ENCODE measurements around the gene GXYLT2.

Gene GXYLT2

DNA sequence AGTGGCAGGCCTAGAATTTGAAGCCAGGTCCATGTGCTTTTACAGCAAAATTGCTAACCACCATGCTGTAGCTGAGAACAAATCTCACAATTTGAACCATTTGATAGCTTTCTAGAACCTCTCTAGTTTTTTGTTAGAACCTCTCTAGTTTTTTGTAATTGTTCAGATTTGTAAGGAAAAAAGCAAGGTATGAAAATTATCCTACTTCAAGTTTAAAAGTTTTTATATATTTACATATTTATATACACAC, 9.8 kb downstream of the GXYLT2 start:
- H3K79me2 ChIP-seq (ENCODE audit: insufficient read depth, low read length): peaks cover 87% of the 10 kb centered on the region
- H3K36me3 ChIP-seq (ENCODE audit: insufficient read depth, low read length): peaks cover 44% of the 10 kb centered on the region
- TF ChIP-seq, protein P1, sequence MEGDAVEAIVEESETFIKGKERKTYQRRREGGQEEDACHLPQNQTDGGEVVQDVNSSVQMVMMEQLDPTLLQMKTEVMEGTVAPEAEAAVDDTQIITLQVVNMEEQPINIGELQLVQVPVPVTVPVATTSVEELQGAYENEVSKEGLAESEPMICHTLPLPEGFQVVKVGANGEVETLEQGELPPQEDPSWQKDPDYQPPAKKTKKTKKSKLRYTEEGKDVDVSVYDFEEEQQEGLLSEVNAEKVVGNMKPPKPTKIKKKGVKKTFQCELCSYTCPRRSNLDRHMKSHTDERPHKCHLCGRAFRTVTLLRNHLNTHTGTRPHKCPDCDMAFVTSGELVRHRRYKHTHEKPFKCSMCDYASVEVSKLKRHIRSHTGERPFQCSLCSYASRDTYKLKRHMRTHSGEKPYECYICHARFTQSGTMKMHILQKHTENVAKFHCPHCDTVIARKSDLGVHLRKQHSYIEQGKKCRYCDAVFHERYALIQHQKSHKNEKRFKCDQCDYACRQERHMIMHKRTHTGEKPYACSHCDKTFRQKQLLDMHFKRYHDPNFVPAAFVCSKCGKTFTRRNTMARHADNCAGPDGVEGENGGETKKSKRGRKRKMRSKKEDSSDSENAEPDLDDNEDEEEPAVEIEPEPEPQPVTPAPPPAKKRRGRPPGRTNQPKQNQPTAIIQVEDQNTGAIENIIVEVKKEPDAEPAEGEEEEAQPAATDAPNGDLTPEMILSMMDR (IDR thresholded peaks at IDR 0.05; ENCODE audit: borderline replicate concordance, extremely low read depth, low read length, poor library complexity, severe bottlenecking): no peak
- TF ChIP-seq EZH2 (IDR thresholded peaks at IDR 0.05; ENCODE audit: borderline replicate concordance, low read depth, low read length, severe bottlenecking): no peak
- H3K4me1 ChIP-seq (ENCODE audit: insufficient read depth, low read length): peaks cover 13% of the 10 kb centered on the region
- H4K20me1 ChIP-seq (ENCODE audit: insufficient read depth, low read length): peaks cover 10% of the 10 kb centered on the region; the same call in 1 of the 2 replicates
- no peak overlapping the region for H3K4me2 ChIP-seq (ENCODE audit: insufficient read depth, low read length)
- ATAC-seq (ENCODE audit: insufficient read depth, low read depth): no peak
- H3K4me3 ChIP-seq (ENCODE audit: low read depth in 1 of 2, low read length in 2 of 2): no peak overlapping the region
- no peaks in the 10 kb centered on the region for H3K9me3 ChIP-seq (ENCODE audit: insufficient read depth, low read length, severe bottlenecking)
- no peak overlapping the region for H3K9ac ChIP-seq (ENCODE audit: low read depth, low read length)
- no peaks in the 10 kb centered on the region for H3K27me3 ChIP-seq (ENCODE audit: insufficient read depth, low read length, poor library complexity)
- DNase-seq: no peak
- H3K27ac ChIP-seq (ENCODE audit: low read length): no peak overlapping the region
- no peak overlapping the region for H2AFZ ChIP-seq (ENCODE audit: low read depth, low read length)

DNA sequence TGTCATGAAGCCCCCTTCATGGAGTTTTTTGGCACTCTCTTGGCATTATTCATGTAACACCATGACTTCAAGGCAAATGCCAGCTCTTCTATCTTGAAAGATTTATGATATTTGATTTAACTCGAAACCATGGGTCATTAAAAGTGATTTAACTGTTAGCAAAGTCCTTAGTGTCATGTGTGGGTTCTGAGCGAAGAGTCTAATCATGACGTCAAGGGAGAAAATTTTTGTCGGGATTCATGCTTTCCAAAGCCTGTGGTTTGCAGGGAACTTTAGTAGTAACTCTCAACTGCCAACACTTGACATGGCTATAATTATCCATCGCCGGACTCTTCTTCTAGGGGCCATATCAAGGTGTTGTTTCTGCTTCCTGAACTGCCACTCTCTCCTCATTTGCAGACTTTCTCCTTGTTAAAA, 11.5 kb downstream of the GXYLT2 start:
- Histone ChIP-seq H3K27me3 (ENCODE audit: insufficient read depth, low read length, poor library complexity) (no peaks in the 10 kb centered on the region), H3K4me1 (ENCODE audit: insufficient read depth, low read length) (no peaks in the 10 kb centered on the region), H3K4me2 (ENCODE audit: insufficient read depth, low read length) (no peak overlapping the region), H3K4me3 (ENCODE audit: low read depth in 1 of 2, low read length in 2 of 2) (no peak overlapping the region), H3K9me3 (ENCODE audit: insufficient read depth, low read length, severe bottlenecking) (no peaks in the 10 kb centered on the region), H3K27ac (ENCODE audit: low read length) (no peak overlapping the region), H2AFZ (ENCODE audit: low read depth, low read length) (no peak overlapping the region), H3K36me3 (ENCODE audit: insufficient read depth, low read length) (peaks cover 35% of the 10 kb centered on the region), H4K20me1 (ENCODE audit: insufficient read depth, low read length) (peaks cover 13% of the 10 kb centered on the region; the same call in 1 of the 2 replicates), H3K9ac (ENCODE audit: low read depth, low read length) (no peak overlapping the region), H3K79me2 (ENCODE audit: insufficient read depth, low read length) (peaks cover 87% of the 10 kb centered on the region)
- no peak for ATAC-seq (ENCODE audit: insufficient read depth, low read depth)
- no peak for DNase-seq
- TF ChIP-seq, protein P1 (IDR thresholded peaks at IDR 0.05; ENCODE audit: borderline replicate concordance, extremely low read depth, low read length, poor library complexity, severe bottlenecking): no peak
- no peak for TF ChIP-seq EZH2 (IDR thresholded peaks at IDR 0.05; ENCODE audit: borderline replicate concordance, low read depth, low read length, severe bottlenecking)

DNA sequence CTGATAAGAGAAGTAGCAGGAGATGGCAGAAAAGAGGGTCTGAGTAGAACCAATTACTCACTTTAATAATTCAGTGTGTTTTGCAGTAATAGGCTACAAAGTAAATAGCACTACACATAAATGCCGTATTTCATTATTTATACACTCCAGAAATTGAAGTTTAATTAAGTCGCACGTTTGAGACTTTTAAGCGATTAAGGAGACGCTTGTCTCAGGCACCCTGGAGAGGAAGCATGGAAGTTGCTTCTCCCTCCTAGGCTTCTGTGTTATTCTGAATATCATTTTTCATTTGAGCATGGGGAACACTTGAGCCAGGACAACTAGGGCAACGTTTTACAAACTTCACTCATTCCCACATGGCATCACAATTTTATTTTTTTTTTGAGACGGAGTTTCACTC, 12.2 kb downstream of the GXYLT2 start:
- ATAC-seq (ENCODE audit: insufficient read depth, low read depth) (no peak), DNase-seq (no peak)
- H3K4me1 ChIP-seq (ENCODE audit: insufficient read depth, low read length): no peaks in the 10 kb centered on the region
- peaks cover 85% of the 10 kb centered on the region for H3K79me2 ChIP-seq (ENCODE audit: insufficient read depth, low read length)
- H3K27me3 ChIP-seq (ENCODE audit: insufficient read depth, low read length, poor library complexity): no peaks in the 10 kb centered on the region
- no peak overlapping the region for H3K4me2 ChIP-seq (ENCODE audit: insufficient read depth, low read length)
- TF ChIP-seq EZH2 (IDR thresholded peaks at IDR 0.05; ENCODE audit: borderline replicate concordance, low read depth, low read length, severe bottlenecking): no peak
- TF ChIP-seq, protein P1 (IDR thresholded peaks at IDR 0.05; ENCODE audit: borderline replicate concordance, extremely low read depth, low read length, poor library complexity, severe bottlenecking): no peak
- peaks cover 28% of the 10 kb centered on the region for H3K36me3 ChIP-seq (ENCODE audit: insufficient read depth, low read length)
- no peak overlapping the region for H3K27ac ChIP-seq (ENCODE audit: low read length)
- peaks cover 8% of the 10 kb centered on the region; the same call in 1 of the 2 replicates for H4K20me1 ChIP-seq (ENCODE audit: insufficient read depth, low read length)
- no peak overlapping the region for H3K4me3 ChIP-seq (ENCODE audit: low read depth in 1 of 2, low read length in 2 of 2)
- H3K9ac ChIP-seq (ENCODE audit: low read depth, low read length): no peak overlapping the region
- no peaks in the 10 kb centered on the region for H3K9me3 ChIP-seq (ENCODE audit: insufficient read depth, low read length, severe bottlenecking)
- no peak overlapping the region for H2AFZ ChIP-seq (ENCODE audit: low read depth, low read length)

DNA sequence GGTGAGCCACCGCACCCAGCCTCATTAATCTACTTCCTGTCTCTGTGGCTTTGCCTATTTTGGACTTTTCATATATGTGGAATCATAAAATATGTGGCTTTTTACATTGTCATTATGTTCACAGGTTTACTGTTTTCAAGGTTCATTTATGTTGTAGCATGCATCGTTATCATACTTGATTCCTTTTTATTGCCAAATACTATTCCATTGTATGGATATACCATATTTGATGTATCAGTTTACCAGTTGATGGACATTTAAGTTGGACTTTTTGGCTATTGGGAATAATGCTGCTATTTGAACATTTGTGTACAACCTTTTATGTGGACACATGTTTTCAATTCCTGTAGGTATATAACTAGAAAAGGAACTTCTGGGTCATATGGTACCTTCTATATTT, 14.0 kb downstream of the GXYLT2 start:
- Histone ChIP-seq H3K27ac (ENCODE audit: low read length) (no peak overlapping the region), H3K9ac (ENCODE audit: low read depth, low read length) (no peak overlapping the region), H3K27me3 (ENCODE audit: insufficient read depth, low read length, poor library complexity) (no peaks in the 10 kb centered on the region), H3K79me2 (ENCODE audit: insufficient read depth, low read length) (peaks cover 86% of the 10 kb centered on the region), H4K20me1 (ENCODE audit: insufficient read depth, low read length) (peaks cover 14% of the 10 kb centered on the region; the same call in 1 of the 2 replicates), H3K4me3 (ENCODE audit: low read depth in 1 of 2, low read length in 2 of 2) (no peak overlapping the region), H3K36me3 (ENCODE audit: insufficient read depth, low read length) (peaks cover 23% of the 10 kb centered on the region), H3K4me1 (ENCODE audit: insufficient read depth, low read length) (no peaks in the 10 kb centered on the region), H3K4me2 (ENCODE audit: insufficient read depth, low read length) (no peak overlapping the region), H2AFZ (ENCODE audit: low read depth, low read length) (no peak overlapping the region), H3K9me3 (ENCODE audit: insufficient read depth, low read length, severe bottlenecking) (no peaks in the 10 kb centered on the region)
- DNase-seq (no peak), ATAC-seq (ENCODE audit: insufficient read depth, low read depth) (no peak)
- no peak for TF ChIP-seq EZH2 (IDR thresholded peaks at IDR 0.05; ENCODE audit: borderline replicate concordance, low read depth, low read length, severe bottlenecking)
- TF ChIP-seq, protein P1 (IDR thresholded peaks at IDR 0.05; ENCODE audit: borderline replicate concordance, extremely low read depth, low read length, poor library complexity, severe bottlenecking): no peak

Measured in DND-41 (cell line).